ENCODE measurements around the gene ZDHHC17.

DNA sequence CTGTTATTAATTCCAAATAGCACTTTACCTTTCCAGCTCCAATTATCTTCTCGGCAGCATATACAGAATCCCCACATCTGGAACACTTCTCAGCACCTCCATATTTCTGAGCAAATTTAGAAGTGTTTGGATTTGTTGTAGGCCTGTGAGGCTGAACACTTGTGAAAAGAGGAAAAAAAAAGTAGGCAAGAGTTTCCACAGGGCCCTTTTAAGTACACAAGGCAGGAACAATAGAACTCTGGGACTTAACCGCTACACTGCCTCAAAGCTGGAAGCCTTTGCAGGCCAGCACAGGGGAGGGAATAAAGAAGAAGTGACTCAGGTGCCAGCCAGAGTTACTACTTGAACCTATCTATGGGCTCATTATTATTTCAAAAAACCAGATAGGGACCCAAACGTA lies 96.3 kb downstream of the ZDHHC17 start:
- TF ChIP-seq RAD21 (IDR thresholded peaks at IDR 0.05; ENCODE audit: low read depth) (no peak), TAF1 (IDR thresholded peaks at IDR 0.05; ENCODE audit: low read depth) (no peak), YY1 (IDR thresholded peaks at IDR 0.05; ENCODE audit: low read depth) (no peak), EP300 (IDR thresholded peaks at IDR 0.05; ENCODE audit: borderline replicate concordance) (no peak), EGR1 (IDR thresholded peaks at IDR 0.05) (no peak), FOXM1 (IDR thresholded peaks at IDR 0.05; ENCODE audit: borderline replicate concordance, low read depth) (no peak)

Data from Ishikawa (cell line).